ENCODE data around the gene TARBP2. TPM values are rescaled to one million over a fixed set of nuclear protein-coding genes. Genes with fewer than 3 reads are reported as not detected.

TARBP2 gene
- total RNA-seq, 1 donor from 2014 or later: 36.1 TPM

DNA sequence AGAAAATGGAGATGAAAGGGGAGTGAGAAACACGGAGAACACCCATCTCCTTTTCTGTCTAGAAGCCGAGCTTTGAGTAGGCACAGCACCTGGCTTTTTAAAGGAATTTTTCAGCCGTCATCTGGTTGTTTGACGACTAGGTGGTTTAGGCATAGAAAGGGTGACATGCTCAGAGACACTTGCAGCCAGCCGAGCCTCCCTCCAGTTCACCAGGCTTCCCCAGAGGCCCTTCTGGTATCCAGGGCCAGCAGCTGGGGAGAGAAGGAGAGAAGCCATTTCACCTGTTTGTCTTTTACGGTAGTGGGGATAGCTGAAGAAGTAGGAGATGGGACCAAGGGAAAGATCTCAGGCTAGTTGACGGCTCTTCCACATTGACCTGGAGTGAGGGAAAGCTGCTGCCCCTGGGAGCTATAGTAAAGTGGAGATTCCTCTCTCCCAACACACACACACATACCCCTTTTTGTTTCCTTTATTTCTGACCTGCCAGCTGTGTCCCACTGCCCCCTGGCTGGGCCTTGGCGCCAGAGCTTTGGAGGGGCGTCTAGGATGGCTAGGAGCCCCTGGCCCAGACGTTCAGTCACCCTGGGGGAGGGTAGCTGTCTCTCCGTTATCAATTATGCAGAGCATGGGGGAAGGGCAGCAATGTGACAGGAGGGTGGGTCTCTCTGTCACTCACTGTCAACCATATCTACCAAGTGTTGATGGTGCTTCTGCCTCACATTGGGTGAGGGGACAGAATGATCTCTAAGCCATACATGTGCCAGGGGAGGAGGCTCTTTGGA lies 7.3 kb upstream of the TARBP2 start:
- no peak for DNase-seq (ENCODE audit: low read depth in 2 of 2)

- peak in 1 of 2 donors; percentile 77 for DNase-seq (ENCODE audit: low read depth in 2 of 2)
These were observed 5.0 kb upstream of the TARBP2 start for GRCh38 chr12:53495903-53496751.

- DNase-seq (ENCODE audit: low read depth in 2 of 2): no peak
These were observed 4.4 kb upstream of the TARBP2 start for GRCh38 chr12:53496752-53497032.

GRCh38 chr12:53497461-53497860 lies 3.6 kb upstream of the TARBP2 start:
- no peak for DNase-seq (ENCODE audit: low read depth in 2 of 2)

- no peak for DNase-seq (ENCODE audit: low read depth in 2 of 2)
These were observed 2.9 kb upstream of the TARBP2 start for GRCh38 chr12:53498235-53498630.

GRCh38 chr12:53499266-53500141 lies 1.6 kb upstream of the TARBP2 start, which contains the start of gene MAP3K12:
TSS of gene MAP3K12 (minus strand) at chr12:53499458. CDS start at chr12:53487391, 12,067 bp downstream.
- DNase-seq (ENCODE audit: low read depth in 2 of 2): peak in 1 of 2 donors; percentile 63

DNA sequence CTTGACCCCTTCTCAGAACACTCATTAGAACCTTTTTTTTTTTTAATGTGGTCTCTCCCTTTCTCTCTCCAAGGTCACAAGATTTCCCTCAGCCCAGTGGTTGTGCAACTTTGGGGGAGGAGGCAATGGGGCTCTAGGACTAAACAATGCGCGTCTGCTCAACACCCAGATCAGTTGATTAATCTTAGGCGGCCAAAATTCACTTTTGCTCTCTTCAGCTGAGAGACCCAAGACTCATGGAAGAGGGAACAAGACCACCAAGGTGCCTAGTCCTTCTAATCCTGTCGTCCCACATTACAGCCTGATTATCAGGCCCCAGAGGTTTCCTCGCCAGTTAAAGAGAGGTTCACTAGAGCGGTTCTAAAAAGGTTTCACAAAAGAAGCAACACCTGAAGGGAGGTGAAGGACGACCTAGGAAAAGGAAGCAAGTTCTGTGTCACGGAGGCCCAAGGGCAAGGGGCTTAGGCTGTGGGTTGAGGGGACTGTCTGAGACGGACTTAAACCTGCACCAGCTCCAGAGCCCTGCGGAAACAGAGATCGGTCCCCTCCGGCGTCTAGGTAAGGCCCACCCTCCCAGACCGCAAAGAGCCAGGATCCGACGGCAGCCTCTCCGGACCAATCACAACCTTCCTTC lies 824 bp upstream of the TARBP2 start:
- DNase-seq (ENCODE audit: low read depth in 2 of 2): peak; percentile 46 to 56

GRCh38 chr12:53501615-53502181 lies 615 bp downstream of the TARBP2 start:
- no peak for DNase-seq (ENCODE audit: low read depth in 2 of 2)

DNA sequence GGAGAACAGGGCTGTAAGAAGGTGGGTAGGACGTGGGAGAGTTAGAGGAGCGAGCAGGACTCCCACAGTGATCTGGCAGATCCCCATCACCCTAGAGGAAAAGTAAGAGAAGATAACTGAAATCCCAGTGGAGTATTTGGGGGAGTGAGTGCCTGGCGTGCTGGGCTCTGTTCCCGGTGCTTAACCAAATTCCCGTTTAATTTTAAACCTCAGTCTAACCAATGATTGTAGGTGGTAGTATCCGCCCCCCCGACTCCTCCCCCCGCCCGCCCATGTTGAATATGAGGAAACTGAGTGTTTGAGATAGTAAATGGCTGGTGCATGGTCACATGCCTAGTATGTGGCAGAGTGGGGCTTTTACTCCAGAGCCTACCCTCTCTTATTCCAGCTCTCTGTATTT lies 1.2 kb downstream of the TARBP2 start:
- peak in 1 of 2 donors; percentile 36 for DNase-seq (ENCODE audit: low read depth in 2 of 2)

GRCh38 chr12:53502983-53503728 lies 2.1 kb downstream of the TARBP2 start:
- no peak for DNase-seq (ENCODE audit: low read depth in 2 of 2)

GRCh38 chr12:53504004-53504920 lies 3.2 kb downstream of the TARBP2 start:
- DNase-seq (ENCODE audit: low read depth in 2 of 2): no peak

DNA sequence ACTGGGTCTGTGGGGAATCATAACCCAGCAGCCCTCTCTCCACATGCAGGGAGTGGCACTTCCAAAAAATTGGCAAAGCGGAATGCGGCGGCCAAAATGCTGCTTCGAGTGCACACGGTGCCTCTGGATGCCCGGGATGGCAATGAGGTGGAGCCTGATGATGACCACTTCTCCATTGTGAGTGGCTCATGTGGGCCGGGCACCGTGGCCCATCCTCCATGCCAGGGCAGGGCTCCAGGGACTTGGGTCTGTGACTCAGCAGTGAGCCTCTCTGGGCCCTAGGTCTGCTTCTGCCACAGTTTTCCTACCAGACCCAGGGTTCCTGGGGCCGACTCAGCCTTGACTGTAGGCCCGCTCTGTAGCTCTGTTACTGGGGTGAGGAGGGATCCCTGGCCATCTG lies 4.0 kb downstream of the TARBP2 start:
- DNase-seq (ENCODE audit: low read depth in 2 of 2): peak in 1 of 2 donors; percentile 37

GRCh38 chr12:53505555-53506449 lies 4.7 kb downstream of the TARBP2 start:
- DNase-seq (ENCODE audit: low read depth in 2 of 2): no peak

DNA sequence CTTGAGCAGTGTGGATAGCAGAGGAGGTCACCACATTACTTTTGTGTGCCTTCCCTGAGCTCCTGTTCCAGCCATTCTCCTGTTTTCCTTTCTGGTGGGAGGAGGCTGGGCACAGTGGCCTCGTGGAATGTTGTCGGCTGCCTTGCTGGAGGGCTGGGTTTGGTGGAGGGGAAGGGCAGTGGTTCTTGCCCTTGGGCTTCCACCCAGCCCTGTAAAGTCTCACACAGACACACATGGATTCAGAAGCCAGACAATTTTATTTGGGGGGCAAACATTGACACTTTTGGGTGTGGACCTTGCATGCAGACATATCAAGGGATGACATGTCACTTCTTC lies 5.3 kb downstream of the TARBP2 start:
- no peak for DNase-seq (ENCODE audit: low read depth in 2 of 2)

- no peak for DNase-seq (ENCODE audit: low read depth in 2 of 2)
These were observed 6.0 kb downstream of the TARBP2 start, which contains the start of gene NPFF for GRCh38 chr12:53506881-53507602. TSS of gene NPFF (minus strand) at chr12:53507484. CDS start at chr12:53507474, 10 bp downstream.

GRCh38 chr12:53507603-53507885 lies 6.5 kb downstream of the TARBP2 start:
- no peak for DNase-seq (ENCODE audit: low read depth in 2 of 2)

GRCh38 chr12:53508534-53509170 lies 7.6 kb downstream of the TARBP2 start:
- peak; percentile 81 to 85 for DNase-seq (ENCODE audit: low read depth in 2 of 2)
